ENCODE data around the gene MTURN. TPM values are rescaled to one million over a fixed set of nuclear protein-coding genes. Genes with fewer than 3 reads are reported as not detected.

Gene MTURN
- total RNA-seq, 3 donors from 2014 or later, result 2.9 to 3.3 (median 3.3) TPM

DNA sequence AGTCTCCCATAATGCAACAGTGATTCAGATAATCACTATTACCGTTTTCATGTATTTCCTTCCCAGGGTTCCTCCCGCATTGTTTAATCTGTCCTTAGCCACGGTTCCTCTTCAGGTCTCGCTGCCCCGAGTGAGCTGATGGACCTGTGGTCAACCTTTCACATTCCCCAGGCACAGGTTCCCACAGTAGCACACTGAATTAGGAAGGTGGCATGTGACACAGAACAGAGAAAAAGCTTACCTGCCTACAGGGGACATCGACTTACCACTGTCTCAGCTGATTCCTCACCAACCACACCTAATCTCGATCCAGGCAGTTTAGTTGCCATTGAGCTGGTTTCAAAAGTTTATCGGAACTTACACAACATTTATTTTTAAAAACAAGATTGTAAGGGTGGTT lies 72.2 kb downstream of the MTURN start:
- Mint-ChIP-seq H3K27me3 (ENCODE audit: low read depth) (peaks cover 4% of the 10 kb centered on the region), H3K4me1 (ENCODE audit: low read depth) (no peaks in the 10 kb centered on the region), H3K9me3 (no peaks in the 10 kb centered on the region), H3K36me3 (ENCODE audit: insufficient read depth) (no peaks in the 10 kb centered on the region), H3K4me3 (no peak overlapping the region)
- no peak for ATAC-seq
- no peak for DNase-seq

DNA sequence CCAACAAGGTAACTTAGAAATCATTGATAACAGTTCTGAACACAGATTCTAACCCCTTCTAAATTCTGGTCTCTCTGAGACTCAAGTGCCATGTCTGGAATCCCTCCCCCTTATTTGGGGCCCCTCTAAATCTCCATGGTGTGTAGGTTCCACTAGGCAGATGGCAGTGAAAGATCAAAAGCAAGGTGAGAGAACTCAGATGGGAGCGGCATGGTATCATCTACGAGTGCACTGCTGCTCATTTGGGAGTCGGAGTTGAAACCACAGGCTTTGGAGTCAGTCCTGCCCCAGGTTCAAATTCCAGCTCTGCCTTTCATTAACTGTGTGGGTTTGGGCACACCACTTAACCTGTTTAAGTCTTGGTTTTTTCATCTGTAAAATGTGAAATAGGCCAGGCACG lies 72.6 kb downstream of the MTURN start:
- ATAC-seq (no peak), DNase-seq (no peak)
- no peak overlapping the region for H3K4me3 Mint-ChIP-seq
- H3K27me3 Mint-ChIP-seq (ENCODE audit: low read depth), result peaks cover 4% of the 10 kb centered on the region
- H3K36me3 Mint-ChIP-seq (ENCODE audit: insufficient read depth), result no peaks in the 10 kb centered on the region
- H3K9me3 Mint-ChIP-seq, result no peaks in the 10 kb centered on the region
- H3K4me1 Mint-ChIP-seq (ENCODE audit: low read depth), result no peaks in the 10 kb centered on the region

DNA sequence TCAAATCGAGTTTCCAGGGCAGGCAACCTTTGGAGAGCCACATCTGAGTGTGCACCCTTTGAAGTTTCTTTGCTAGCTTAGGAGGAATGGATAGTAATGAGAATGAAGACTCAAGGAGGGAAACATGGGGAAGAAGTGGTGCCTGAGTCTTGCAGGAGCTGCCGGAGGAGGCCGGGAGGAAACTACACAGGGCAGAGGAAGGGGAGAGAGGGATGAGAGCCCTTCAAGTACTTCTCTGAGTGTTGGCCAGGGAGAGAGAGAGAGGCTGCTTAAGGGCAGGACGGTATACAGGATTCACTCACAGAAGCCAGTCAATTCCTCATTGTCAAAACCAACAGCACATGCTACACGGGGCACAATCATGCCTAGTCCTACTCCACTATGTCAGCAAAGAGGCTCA lies 75.2 kb downstream of the MTURN start:
- Mint-ChIP-seq H3K4me1 (ENCODE audit: low read depth) (no peaks in the 10 kb centered on the region), H3K4me3 (no peak overlapping the region), H3K9me3 (no peaks in the 10 kb centered on the region), H3K36me3 (ENCODE audit: insufficient read depth) (no peaks in the 10 kb centered on the region), H3K27me3 (ENCODE audit: low read depth) (peaks cover 12% of the 10 kb centered on the region)
- ATAC-seq (no peak), DNase-seq (no peak)

Other genes starting within 250 kb of the MTURN start
- 1 to 10 TPM; 1.5 to 4.2 (median 1.7) TPM for gene SCRN1, start 145.2 kb upstream of the MTURN start, total RNA-seq
- gene FKBP14, start 108.3 kb upstream of the MTURN start, total RNA-seq, result 1 to 10 TPM; 5.3 to 7.0 (median 5.9) TPM
- 1 to 10 TPM; 5.2 to 6.1 (median 5.4) TPM for gene PLEKHA8, start 106.6 kb upstream of the MTURN start, total RNA-seq
- gene ZNRF2, start 149.6 kb downstream of the MTURN start, total RNA-seq, result 1 to 10 TPM; 8.0 to 9.4 (median 8.3) TPM